SK-N-SH (cell line): Measurements from ENCODE around the gene RBM19.

Source experiments
- CTCF ChIP-seq: fragments of 200-600 bp; sonication (generic); IDR thresholded peaks from 2 replicates; pipeline ENCODE4 v1.6.1; 2017; ENCODE audit warnings: antibody characterized with exemption, mild to moderate bottlenecking, moderate library complexity
- EP300 ChIP-seq, 2 experiments: IDR thresholded peaks; 2 replicates each; pipeline versions ENCODE4 v1.4.0 to v1.6.1; 2012; ENCODE audit warnings: borderline replicate concordance in 1 of 2, low read depth in 1 of 2, low read length in 1 of 2
- EZH2phosphoT487 ChIP-seq: fragments of 200-600 bp; sonication (generic); IDR thresholded peaks from 2 replicates; pipeline ENCODE4 v1.6.1; 2017; ENCODE audit warnings: low read depth, mixed run types, mild to moderate bottlenecking, antibody characterized with exemption, moderate library complexity, borderline replicate concordance
- GABPA ChIP-seq: IDR thresholded peaks from 2 replicates; pipeline ENCODE4 v1.4.0; 2012; ENCODE audit warnings: low read depth, mild to moderate bottlenecking
- MAX ChIP-seq: IDR thresholded peaks from 2 replicates; pipeline ENCODE4 v1.4.0; 2012; ENCODE audit warnings: low read depth
- MXI1 ChIP-seq: IDR thresholded peaks from 2 replicates; pipeline ENCODE4 v1.6.1; 2012; ENCODE audit warnings: mild to moderate bottlenecking, low read depth, low read length, improper control_type of control experiment
- NRF1 ChIP-seq: IDR thresholded peaks from 2 replicates; pipeline ENCODE4 v1.6.1; 2012; ENCODE audit warnings: low read depth, mild to moderate bottlenecking, low read length
- RAD21 ChIP-seq: IDR thresholded peaks from 2 replicates; pipeline ENCODE4 v1.6.1; 2012; ENCODE audit warnings: mild to moderate bottlenecking, low read length
- REST ChIP-seq: IDR thresholded peaks from 2 replicates; pipeline ENCODE4 v1.6.1; 2012; ENCODE audit warnings: mild to moderate bottlenecking, low read depth, low read length, moderate library complexity
- RFX5 ChIP-seq: IDR thresholded peaks from 2 replicates; pipeline ENCODE4 v1.6.1; 2012; ENCODE audit warnings: mild to moderate bottlenecking, improper control_type of control experiment, low read length
- SIN3A ChIP-seq: IDR thresholded peaks from 2 replicates; pipeline ENCODE4 v1.6.1; 2012; ENCODE audit warnings: low read depth, mild to moderate bottlenecking, low read length, moderate library complexity, borderline replicate concordance
- SMC3 ChIP-seq: IDR thresholded peaks from 2 replicates; pipeline ENCODE4 v1.6.1; 2012; ENCODE audit warnings: low read depth, low read length, improper control_type of control experiment
- TAF1 ChIP-seq: IDR thresholded peaks from 2 replicates; pipeline ENCODE4 v1.6.1; 2012; ENCODE audit warnings: low read depth, mild to moderate bottlenecking, low read length, moderate library complexity, borderline replicate concordance
- USF2 ChIP-seq: fragments of 150-350 bp; IDR thresholded peaks from 2 replicates; pipeline ENCODE4 v1.6.1; 2017; ENCODE audit warnings: antibody characterized with exemption, low read length, low read depth, borderline replicate concordance

GRCh38 chr12:113980054-113980453 lies 13.9 kb upstream of the RBM19 start:
- TF ChIP-seq EP300 (IDR thresholded peaks at IDR 0.05; ENCODE audit: borderline replicate concordance in 1 of 2, low read depth in 1 of 2, low read length in 1 of 2) (no peak), RAD21 (no peak), MAX (no peak), CTCF (no peak), NRF1 (no peak), SMC3 (no peak), GABPA (no peak), MXI1 (no peak), SIN3A (no peak), RFX5 (no peak), REST (no peak), TAF1 (no peak), USF2 (no peak), EZH2phosphoT487 (no peak)
